ENCODE data around the gene SLX4.

SLX4 gene

GRCh38 chr16:3641801-3642396, 30.5 kb upstream of the SLX4 start:
- DNase-seq, result peak; percentile 42

DNA sequence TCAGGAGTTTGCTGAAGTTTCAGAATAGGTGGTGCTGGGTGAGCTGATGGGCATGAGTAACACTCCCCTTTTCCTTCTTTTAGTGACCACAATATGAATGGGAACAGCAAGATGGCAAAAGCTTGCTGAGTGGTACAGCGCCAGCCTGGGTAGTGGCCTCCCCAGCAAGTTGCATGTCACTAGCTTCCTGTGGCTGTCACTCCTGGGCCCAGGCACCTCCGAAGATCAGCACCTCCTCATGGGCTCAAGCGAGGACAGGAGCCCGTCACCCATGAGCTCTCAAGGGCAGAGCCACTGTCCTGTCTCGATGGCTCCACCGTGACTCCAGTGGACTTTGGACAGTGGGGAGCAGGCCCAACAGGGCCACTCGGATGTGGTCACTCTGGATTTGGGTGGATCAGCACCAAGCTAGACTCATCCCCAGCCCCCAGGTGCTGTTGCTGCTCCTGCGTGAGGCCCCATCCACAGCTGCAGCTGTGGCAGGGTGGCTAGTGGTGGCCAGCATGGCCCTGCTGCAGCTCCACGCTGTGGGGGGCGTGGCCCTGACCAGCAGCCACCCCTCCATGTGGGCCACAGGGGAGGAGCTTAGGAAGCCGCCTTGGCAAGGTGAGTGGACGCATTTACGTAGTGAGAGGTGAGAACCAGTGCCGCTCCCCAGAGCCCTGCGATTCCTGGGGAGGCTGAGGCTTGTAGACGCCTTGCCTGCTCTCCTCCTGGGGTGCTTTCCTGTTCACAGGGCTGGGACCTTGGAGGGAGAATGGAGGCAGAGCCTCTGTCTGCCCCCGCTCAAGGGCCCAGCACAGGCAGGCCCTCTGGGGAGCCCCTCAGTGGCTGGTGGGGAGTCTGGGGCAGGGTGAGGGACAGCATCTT, 29.5 kb upstream of the SLX4 start:
- DNase-seq, result peak; percentile 47

DNA sequence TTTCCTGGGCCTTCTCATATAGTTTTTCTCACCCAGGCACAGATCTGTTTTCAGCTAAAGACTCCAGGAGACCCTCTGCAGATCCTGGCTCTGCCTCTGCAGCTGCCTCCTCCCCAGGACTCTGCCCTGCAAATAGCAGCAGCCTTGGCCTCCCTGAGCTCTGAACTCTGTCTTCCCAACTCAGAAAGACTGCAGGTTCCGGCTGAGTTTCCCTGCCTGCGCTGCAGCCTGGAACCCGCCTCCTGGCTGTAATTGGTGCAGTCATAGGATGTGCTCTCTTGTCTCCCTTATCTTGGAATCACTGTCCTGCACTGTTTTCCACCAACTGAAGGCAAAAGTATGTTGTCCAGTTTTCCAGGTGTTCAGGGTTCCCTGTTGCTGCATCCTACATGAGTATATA, 28.8 kb upstream of the SLX4 start:
- peak; percentile 70 for DNase-seq

- peak; percentile 41 for DNase-seq
Observed at GRCh38 chr16:3638916-3639644, 27.7 kb upstream of the SLX4 start.

DNA sequence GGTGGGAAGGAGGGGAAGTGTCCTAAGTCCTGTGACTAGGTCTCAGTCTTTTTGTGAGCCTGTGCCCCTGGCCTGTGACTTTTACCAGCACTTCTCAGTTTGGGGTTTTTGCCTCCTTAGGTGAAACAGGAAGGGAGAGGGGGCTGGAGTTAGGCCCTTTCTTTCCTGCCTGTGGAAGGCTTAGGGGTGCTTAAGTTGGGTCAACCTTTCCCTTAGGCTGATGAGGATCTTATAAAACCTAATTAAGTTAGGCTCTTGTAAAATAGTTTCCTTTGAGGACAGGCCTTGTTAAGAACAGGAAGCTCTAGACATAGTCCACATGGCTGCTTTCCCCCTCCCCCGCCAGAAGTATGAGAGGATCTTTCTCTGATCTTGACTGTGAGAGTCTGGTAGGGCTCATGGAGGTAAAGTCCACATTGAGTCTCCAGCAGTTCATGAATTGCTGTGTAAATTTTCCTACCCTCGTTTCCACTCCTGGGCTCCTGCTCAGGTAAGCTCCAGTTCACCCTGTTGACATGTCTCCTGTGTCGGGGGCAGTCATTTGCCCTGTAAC, 26.0 kb upstream of the SLX4 start:
- DNase-seq, result peak; percentile 78

- peak; percentile 16 for DNase-seq
Observed at GRCh38 chr16:3625911-3626732, 14.7 kb upstream of the SLX4 start.

- peak; percentile 5 for DNase-seq
Observed at GRCh38 chr16:3625331-3625730, 13.9 kb upstream of the SLX4 start.

DNA sequence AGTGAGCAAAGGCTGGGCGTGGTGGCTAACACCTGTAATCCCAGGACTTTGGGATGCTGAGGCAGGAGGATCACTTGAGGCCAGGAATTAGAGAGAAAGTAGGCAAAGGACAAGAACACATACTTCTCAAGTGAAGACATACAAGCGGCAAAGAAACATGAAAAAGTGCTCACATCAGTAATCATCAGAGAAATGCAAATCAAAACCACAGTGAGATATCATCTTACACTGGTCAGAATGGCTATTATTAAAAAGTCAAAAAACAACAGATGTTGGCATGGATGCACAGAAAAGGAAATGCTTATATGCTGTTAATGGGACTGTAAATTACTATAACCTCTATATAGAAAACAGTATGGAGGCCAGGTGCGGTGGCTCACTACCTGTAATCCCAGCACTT, 12.2 kb upstream of the SLX4 start:
- peak; percentile 3 for DNase-seq

DNA sequence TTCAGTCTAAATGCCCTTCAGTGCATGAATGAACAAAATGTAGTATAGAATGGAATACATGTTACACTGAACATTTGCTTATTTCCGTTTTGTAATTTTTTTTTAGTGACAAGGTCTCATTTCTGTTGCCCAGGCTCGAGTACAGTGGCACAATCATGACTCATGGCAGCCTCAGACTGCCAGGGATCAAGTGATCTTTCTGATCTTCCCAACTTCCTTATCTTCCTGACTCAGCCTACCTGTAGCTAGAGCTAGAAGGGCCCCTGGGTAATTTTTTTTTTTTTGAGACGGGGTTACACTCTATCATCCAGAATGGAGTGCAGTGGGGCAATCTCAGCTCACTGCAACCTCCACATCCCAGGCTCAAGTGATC, 7.3 kb upstream of the SLX4 start:
- peak; percentile 26 for DNase-seq

DNA sequence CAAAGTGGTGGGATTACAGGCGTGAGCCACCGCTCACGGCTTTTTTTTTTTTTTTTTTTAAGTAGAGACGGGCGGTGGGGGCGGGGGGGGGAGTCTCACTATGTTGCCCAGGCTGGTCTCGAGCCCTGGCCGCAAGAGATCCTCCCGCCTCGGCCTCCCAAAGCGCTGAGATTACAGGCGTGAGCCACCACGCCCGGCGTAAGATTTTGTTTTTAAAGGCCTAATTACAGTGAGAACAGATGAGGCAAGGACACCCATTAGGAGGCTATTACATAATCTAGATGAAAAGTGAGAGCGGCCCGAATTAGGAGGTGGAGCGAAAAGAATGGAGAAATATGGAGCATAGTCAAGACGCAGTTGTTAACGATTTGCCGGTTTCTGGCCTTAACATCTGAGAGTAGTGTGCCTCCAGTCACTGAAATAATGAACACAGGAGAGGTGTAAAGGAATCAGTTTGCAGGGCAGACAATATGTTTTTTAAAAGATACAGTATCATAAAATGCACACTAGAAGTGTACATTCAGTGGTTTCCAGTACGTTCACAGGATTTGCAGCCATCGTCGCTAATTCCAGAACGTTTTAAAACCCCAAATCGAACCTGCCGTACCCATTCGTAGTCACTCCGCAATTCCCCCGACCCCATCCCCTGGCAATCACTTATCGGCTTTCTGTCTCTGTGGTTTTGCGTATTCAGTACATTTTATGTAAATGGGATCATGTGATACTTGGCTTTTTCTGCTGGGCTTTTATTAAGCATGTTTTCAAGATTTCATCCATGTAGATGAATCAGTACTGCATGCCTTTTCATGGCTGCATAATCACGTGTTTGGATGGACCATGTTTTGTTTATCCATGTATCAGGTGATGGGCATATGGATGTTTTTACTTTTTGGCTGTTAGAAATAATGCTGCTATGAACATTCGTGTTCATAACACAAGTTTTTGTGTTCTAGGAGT, 1.4 kb upstream of the SLX4 start:
- peak; percentile 22 for DNase-seq

DNA sequence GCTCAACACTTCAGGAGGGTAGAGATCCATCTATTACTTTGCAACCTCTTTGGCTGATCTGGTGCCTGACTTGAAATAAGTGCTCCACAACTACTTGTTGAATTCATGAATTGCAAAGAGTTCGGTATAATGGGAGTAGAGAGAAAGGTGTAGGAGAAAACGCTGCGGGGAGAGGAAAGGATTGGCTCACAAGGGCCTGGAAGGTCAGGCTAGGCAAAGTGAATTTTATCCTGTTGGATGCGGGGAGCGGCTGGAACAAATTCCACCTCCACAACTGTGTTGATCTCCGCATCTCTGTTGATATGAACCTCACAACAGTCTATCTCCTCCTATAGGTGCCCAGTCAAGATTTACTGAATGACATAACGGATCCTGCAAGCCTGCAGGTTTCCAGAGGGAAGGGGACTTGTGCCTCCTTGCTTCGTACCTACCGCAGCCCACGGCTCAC, 684 bp downstream of the SLX4 start:
- no peak for DNase-seq

GRCh38 chr16:3609895-3610697, 1.3 kb downstream of the SLX4 start:
- peak; percentile 19 for DNase-seq

DNA sequence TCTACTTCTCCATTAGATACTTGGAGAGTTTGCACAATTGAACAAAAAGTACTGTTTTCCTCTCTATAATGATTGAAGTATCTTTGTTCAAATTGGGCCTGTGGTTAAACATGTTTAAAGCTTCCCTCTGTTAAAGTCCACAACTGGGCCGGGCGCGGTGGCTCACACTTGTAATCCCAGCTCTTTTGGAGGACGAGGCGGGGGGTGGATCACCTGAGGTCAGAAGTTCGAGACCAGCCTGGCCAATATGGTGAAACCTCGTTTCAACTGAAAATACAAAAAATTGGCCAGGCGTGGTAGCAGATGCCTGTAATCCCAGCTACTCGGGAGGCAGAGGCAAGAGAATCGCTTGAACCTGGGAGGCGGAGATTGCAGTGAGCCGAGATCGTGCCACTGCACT, 2.4 kb downstream of the SLX4 start:
- peak; percentile 19 for DNase-seq

GRCh38 chr16:3608069-3608468, 3.3 kb downstream of the SLX4 start:
- peak; percentile 18 for DNase-seq

DNA sequence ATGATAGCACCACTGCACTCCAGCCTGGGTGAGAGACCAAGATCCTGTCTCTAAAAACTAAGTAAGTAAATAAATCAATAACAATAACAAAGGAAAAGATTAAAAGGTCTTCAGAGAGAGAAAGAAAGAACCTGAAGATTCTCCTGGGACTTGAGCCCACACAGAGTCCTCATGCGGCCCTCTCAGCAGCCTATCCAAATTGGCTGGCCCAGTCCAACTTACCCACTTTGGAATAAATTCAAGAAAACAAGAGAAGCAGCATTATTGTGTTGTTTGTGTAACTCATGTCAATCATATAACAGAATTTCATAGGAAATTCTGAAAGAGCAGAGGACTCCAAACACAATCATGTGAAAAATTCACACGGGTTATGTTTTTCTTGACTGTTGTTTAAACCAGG, 3.8 kb downstream of the SLX4 start:
- DNase-seq, result peak; percentile 14

DNA sequence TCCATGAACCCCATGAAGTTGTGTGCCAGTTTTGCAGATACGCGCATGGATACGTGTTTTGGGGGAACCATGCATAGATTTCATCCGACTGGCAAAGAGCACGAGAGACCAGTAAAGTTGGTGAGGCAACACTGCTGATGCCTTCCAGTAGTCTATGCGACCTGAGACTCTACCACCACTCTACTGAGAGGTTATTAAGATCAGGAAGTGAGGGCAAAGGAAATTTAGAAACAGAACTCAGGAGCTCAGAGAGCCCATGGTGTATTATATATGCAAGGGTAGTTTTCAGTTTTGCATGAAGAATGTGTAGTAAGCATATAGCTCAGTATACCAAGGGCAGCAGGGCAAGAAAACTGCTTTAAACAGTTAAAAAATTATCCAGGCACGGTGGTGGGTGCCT, 4.2 kb downstream of the SLX4 start:
- DNase-seq, result no peak

GRCh38 chr16:3606441-3606840, 5.0 kb downstream of the SLX4 start:
- DNase-seq, result no peak

DNA sequence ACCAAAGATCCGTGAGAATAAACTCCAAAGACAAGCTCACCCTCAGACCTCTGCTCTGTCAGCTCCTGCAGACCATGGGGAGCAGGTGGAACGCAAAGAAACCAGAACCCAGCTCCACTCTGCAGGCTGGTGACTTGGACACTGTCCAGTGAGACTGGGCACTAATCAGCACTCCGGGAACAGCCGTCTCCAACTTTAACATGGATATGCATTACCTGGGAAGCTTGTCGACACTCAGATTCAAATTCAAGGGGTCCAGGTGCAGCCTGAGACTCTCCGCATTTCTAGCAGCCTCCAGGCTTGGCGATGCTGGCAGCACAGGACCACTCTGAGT, 9.1 kb downstream of the SLX4 start:
- DNase-seq, result no peak

- no peak for DNase-seq
Observed at GRCh38 chr16:3601614-3602319, 9.6 kb downstream of the SLX4 start.

DNA sequence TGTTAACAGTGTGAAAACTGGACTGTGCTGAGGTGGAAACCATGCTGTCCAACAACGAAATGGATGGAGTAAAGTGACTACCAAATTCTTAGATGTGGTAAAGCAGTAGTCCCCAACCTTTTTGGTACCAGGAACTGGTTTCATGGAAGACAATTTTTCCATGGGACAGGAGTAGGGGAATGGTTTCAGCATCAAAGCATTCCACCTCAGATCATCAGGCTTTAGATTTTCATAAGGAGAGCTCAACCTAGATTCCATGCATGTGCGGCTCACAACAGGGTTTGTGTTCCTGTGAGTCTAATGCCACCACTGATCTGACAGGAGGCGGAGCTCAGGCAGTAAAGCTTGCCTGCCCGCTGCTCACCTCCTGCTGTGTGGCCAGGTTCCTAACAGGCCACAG, 11.5 kb downstream of the SLX4 start:
- no peak for DNase-seq

Data from islet precursor cell (in vitro differentiated cells).